UCSD-AML1 (cell line): ENCODE measurements around the gene PBX1.

Experiments used
- DNase-seq: peaks from one replicate; lab custom pipeline; 2025; ENCODE audit not compliant: unreplicated experiment; lab: John Stamatoyannopoulos, UW

Gene PBX1

DNA sequence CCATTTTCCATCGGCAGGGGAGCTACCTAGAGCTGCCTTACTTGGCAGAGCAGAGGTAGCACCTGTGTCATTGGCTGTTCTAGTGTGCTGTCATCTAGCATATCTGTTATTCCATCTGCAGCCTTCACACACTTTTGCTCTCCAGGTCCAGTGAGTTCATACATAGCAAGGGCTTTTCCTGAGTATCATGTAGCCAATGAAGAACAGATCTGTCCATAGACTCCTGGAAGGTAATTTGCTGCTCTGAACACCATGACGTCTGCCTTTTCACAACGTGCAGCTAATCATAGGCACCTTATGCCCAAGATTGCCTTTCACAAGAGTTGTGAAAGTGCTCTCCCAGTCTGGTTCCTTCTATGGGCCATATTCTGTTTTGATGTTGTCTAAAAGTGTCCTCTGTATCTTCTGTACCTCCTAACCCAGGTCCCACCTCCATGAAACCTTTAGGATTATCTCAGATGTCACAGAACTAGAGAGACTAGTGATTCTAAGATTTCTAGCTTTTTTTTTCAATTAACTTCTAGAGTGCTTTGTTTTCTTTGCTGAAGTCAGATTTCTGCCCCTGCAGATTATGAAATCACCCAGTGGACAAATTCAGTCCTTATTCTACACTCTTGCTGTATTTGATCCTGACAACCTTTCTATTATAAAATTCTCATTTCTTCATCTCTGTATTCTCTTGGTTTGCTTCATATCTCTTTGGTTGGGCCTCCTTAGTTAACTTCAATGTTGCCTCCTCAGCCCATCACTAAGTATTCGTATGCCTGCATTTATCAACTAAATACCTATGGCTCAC lies 134.8 kb downstream of the PBX1 start:
- no peak for DNase-seq

DNA sequence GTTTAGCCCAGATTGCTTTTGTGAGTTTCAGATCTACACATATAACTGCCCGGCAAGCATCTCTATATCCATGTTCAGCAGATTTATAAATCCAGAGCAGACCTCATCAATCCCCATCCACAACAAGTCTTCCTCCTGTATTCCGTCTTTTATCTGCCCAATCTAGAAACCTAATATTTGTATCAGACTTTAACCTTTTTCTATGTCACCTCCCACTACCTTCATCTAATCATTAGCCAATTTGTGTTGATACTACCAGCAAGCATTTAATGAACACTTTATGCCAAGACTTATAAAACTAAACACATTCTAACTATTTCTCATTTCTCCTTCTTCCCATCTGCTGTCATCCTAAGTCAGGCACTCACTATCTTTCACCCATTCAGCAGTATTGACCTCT lies 135.5 kb downstream of the PBX1 start:
- no peak for DNase-seq

DNA sequence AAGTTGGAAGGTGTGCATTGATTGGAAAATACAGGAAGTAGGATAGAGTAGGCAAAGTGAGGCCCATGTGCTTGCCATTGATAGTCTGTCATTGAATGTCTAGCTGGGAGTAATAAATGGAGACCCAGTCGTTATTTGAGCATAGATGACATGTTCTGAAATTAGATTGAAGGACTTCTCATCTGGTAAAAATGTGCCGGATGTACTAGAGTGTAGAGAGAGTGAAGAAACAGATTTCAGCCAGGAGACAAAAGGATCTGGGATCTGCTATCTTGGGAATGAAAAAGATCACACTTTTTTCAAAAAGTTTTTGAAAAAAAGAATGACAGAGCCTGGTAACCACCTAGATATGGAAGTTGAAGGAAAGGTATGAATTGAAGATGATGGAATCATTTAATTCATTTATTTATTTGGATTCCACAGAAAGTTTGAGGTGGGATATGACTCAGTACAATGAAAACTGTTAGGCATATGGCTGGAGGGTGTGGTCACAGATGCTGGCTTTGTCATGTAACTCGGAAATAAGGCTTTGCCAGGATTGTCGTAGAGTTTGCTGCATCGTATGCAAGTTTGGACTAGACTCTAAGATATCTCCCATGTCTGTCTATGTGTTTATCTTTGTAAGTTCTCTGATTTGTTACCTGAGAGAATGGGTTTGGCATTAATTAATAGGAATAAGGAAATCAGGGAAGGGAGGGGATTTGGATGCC lies 137.1 kb downstream of the PBX1 start:
- DNase-seq, result no peak

DNA sequence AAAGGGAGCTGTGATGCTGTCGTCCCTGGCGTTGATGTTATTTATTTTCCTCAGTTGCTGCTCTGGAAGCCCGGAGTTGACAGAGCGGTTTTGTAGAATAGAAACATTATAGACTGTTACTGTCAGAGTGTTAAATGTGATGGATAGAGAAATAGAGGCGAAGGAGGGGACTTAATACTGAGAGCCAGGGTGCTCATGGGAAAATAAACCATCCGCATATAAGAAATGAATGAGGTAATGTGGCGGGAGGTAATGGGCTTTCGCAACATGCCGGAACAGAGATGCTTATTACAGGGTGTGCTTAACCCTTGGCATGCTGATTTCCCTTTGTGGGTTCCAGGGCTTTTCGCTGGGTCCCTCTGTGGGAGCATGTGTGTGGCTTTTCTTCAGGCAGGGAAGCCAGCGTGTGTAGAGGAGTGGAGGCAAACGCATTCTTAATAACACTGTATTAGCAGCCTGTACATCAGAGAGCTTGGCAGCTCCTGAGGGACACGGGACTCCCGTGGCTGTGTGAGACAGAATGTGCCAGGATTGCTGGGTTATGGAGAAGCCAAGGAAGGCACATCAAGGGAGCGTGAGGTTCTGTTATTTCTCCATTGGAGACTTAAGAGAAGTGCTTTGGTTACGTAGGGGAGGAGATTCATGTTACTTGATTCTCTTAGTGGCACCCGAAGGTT lies 141.0 kb downstream of the PBX1 start:
- DNase-seq, result no peak

DNA sequence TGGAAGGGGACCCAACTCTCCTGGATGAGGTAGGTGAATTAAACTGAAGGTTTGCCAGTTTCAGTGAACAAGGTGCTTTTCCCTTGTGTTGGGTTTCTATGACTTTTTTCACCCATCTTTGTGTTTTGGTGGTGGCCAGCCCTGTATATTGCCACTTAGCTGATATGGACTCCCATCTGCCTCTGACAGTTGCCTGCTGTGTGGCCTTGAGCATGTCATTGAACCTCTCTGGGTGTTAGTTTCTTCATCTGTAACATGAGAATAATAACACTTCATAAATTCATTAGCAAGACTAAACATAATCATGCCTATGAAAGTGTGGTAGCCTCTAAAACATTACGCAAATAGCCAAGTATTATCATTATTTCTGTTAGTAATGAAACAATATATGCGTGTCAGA lies 141.7 kb downstream of the PBX1 start:
- DNase-seq, result no peak

DNA sequence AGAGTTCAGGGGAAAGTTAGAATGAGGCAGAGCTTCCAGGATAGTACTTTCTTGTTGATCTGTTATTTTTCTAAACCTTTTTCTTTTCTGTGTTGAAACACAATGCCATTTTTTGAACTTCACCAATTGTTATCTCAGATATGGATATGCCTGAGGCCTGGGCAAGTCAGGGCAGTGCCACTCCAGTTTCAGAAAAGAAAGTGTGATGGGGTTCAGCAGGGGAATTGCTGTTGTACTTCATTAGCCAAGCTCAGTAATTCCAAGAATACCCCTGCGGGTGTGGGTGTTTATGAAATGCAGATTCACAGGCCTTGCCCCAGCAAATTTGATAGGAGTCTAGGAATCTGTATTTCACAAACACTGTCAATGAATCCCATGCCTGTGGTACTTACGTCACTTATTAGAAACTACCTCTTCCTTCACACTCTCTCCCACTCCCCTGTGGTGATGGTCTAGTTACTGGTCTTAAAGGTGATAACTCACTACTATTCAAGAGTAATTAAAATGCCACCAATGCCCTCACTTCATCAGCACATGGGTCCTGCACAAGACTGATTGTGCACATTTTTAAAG lies 142.3 kb downstream of the PBX1 start:
- no peak for DNase-seq

DNA sequence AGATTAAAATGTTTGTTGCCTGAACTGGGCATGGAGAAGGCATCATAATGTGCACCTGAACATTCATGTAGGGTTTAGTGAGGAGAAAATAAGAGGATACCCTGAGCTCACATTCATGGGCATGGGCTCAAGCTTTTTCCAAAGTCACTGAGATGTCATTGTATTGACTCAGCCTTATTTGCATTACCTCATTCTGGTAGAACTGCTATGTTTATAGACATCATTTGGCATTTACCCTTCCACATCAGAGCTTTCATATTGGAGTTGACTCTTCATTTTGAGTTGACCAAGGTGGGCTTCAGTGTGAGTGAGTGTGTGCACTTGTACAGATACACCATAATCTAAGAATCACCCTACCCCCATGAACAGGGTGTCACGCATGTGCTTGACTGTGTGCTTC lies 143.2 kb downstream of the PBX1 start:
- DNase-seq, result no peak

DNA sequence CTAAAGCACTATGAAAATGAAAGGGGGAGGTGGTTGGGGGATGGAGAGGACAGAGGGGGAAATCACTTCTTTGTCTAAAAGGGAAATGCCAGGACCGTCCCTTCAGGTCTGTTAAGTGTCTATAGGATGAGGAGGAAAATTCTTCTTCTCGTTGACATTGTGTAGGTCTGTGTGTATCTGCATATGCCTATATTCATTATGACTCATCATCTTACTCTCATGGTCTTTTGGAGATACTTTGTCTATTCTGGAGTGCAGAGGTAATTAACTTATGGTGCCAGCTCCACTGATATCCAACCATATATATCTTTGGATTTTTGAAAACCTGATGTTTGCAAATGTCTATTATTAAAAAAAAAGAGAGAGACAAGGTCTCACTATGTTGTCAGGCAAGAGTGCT lies 143.7 kb downstream of the PBX1 start:
- DNase-seq, result no peak

DNA sequence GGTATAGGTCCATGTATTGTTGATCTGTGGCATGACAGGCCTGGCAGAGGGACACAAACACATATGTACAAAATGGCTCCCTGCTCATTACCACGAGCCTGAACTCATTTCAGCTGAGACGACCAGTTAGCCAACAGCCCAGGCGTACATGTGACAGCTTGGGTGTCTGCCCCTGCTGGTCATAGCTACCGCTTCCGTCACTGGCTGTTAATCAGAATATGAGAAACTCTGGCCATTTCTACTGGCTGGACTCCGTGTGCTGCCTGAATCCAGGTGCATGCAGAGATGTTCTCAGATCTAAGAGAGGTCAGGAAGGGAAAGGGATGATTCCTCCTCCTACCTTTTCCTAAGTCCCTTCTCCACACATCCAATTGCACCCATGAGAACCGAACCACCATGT lies 144.5 kb downstream of the PBX1 start:
- no peak for DNase-seq

DNA sequence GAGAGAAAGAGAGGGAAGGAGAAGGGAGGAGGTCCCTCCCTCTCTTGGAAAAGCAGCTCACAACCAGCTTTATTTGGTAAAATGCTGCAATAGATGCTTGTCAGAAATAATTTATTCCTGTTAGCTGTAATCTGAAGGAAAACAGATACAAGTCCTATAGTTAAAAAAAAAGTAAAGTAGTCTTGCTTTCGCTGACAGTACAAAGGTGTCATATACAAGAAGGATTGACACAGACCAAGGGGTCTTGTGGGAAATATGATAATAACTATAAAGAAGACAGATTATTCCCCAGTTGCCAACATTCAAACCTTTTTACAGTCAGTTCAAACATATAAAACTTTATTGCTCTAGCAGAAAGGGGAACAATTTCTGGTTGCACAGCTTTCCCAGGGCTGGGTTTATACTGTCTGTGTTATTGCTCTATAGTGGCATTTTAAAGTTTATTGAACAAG lies 145.0 kb downstream of the PBX1 start:
- DNase-seq, result no peak

DNA sequence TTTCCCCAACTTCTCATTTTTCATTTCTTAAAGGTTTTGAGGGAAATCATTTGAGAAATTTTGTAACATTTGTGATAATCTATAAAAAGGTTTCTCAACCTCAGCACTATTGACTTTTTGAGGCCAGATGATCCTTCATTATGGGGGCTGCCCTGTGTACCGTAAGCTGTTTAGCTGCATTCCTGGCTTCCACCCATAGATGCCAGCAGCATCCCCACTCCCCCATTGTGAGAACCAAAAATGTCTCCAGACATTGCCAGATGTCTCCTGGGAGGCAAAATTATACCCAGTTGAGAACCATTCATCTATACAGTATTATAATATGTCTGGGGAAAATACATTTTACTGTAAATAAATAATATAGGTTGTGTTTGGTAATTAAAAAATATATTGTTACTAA lies 146.0 kb downstream of the PBX1 start:
- DNase-seq, result no peak

DNA sequence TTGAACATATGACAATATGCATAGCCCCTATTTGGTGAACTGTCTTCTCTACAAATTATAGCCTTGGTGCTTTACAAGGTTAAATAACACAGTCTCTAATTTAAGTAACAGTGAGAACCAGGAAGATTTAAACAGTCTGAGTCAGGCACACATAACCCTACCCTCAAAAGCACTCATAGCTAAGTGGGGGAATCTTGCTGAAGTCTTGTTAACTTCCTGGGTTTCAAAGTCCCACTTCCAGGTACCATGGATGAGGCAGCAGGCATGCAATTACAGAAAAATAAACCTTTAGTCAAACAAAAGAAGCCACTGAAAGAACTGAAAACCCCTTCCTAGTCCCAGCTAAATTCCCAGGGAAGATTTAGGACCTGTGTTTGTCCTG lies 147.6 kb downstream of the PBX1 start:
- DNase-seq, result no peak

DNA sequence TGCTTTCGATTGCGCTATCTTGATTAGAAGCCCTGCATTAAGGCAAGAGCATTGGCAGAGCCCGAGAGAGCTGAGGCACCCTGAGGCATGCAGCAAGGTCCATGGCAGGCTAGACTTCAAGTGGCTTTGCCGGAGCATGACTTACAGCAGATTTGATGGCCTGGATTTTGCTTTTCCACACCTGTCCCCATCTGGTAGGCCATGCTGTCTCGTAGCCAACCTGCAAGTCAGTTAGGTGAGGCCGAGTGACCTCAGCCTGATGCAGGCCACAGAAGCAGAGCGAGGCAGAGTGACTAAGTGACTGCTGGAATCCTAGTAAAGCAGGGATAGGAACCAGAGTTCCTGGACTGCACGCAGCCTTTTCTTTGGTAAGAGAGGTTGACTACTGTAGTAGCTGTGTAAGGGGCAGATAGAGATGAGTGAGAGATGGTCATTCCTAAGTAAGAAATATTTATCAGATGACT lies 148.9 kb downstream of the PBX1 start:
- no peak for DNase-seq

DNA sequence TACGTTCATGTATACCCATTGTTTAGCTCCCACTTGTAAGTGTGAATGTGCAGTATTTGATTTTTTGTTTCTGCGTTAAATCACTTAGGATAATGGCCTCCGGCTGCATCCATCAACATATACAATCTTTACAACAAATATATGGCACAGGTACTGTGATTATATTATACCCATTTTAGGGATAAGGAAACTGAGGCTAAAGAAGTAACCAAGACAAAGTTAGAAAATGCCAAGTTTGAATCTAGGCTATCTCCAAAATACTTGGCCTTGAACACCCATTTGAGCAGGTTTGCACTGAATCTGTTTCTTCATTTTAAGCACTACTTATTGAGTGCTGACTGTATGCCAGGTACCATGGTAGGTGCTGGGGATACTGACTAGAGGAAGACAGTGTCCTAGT lies 149.6 kb downstream of the PBX1 start:
- DNase-seq, result no peak

DNA sequence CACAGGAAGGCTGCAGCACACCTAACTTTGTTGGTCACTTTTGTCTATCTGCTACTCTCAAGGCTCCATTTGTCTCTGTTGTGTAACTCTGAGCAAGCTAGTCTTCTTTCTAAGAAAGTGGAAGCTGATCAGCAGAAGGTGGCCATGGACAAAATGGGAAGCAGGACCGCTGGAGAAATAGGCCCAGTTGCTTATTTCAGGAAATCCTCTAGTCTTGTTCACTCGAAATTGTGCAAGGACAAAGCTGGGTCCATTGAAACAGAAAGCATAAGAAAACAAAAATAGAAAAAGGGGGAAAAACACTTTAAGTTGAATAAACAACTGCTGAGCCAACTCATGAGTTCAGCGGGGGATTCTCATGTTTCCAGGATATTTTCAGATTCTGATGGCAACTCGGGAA lies 150.1 kb downstream of the PBX1 start:
- DNase-seq, result no peak

DNA sequence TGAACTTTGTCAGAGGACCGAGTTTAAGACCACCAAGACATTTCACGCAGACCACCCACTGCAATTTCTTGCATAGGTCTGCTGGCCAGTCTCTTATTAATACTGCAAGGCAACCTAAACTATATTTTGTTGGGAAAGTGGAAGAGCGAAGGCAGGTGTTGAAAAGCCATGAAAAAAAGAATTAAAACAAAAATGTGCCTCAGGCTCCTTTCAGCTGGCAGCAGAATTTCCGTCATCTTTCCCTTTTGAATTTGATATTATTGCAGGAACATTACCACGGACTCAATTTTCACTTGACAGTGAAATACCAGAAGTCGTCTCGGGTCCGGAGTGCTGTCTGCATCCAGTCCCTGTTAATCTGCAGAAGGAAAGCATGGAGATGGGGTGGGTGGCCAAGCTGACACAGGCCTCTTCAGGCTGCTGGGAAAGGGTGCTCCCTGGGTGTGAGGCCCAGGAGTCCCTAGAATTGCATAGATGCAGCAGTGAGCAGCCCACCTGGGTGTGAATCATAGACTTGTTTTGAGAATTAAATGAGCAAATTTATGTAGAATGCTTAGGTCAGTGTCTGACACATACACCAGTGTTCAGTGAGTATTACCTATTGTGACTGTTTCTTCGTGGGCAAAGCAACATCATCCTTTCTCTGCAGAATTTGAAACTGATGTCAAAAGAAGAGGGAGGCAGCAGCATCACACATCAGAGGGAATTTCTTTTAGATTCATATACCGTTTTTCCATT lies 150.7 kb downstream of the PBX1 start:
- DNase-seq, result no peak

DNA sequence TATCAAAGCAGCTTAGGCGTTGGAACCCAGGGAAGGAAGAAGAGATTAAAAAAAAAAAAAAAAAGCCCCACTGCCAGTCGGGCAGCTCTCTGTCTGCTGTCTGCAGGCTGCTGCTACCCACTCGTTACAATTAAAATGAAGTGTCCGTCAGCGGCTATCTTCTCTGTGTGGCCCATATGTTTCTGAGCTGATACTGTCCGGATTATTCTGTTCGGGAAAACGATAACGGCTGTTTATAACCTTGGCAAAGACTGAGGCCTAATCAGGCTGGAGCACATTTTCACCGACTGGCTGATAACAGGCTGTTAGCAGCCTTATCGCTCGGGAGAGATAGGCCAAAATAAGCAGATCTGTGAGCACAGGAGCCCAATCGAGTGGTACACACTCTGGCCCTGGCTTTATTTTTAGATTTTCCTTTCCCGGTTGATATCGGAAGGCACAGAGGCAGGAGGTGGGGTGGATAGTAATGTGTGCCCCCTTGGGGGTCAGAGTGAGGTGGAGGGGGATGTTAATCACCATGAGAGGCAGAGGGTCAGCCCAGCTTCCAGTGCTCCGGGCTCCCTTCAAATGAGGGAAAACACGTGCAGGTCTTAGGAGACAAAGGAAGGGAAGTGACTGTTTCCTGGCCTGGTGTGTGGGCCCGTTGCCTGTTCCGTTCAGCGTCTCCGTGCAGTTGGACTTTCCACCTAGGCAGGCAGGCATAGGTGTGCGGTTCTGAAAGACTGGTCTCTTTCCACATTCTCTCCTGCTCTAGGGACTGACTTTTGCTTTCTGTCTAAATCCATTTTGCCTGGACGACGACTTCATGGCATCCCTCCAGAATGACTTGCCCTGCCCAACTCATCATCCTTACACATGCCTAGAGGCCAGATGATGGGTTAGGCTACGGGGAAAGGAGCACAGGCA lies 153.4 kb downstream of the PBX1 start:
- no peak for DNase-seq

DNA sequence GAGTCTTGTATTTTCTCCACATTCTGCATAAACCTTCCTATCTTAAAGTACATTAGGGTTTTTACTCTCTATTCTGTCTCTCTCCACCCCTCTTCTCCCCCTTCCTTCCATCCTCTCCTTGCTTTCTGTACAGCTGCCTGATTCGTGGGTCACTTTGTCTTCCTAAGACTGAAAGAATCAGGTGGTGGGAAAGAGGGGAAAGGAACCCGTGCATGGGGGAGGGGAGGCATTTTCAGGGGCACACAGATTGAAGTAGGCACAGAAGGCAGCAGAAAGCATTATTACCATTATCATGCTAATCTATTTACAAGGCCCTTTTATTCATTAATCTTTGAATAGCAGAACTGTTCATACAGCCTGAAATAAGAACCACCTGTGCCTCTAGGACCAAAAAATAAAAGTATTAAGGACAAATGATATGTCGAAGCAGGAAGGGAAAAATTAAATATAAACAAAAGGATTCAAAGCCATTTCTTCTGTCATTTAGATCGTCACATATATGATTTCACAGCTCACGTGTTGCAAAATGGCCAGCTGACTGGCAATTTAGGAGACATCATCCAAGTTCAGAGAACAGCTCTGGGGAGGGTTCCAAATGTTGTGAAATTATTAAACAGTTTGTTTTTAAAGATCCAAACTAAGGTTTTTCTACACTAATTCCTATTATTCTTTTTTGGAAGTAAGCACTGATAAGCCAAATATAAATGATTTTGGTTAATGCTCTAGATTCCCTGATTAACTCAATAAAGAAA lies 154.6 kb downstream of the PBX1 start:
- no peak for DNase-seq

DNA sequence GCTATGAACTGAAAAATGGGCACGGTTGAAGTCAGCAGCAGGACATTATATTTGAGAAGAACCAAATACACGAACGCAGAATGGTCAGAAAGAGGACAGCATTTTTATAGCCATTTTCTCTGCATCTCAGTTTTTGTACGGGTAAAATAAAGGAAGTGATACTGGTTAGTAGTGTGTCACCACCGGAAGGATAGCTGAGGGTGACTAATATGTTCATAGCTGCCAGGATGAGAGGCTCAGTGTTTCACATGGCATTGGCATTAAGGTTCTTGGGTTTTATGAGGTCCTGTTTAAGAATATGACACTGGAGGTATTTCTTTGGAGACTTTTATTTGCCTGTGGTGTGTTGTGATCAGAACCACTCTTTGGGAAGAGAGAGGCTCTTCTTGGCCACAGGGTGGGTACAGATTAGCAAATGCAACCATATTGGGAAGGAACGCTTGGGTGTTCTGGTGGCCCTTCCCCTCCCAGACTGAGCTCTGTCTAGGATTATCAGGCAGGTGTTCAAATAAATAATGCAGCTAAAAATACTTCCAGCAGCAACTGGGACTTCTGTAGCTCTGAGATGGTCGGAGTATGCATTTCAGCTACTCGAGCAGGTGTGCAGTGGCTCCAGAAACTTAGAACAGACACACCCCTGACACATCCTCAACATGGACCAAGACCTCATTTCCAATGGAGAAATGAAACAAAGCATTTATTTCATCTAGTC lies 158.2 kb downstream of the PBX1 start:
- DNase-seq, result no peak
